ENCODE measurements around the gene PKIG. TPM values are rescaled to one million over a fixed set of nuclear protein-coding genes. Genes with fewer than 3 reads are reported as not detected.
A peak's percentile ranks its signal among the peaks of the same experiment; 100 is the strongest.

Gene PKIG
- total and polyA plus RNA-seq, 10 of the 15 experiments (the other 5 are each of a cell fraction or from before 2014, with no cell fraction given) = 5.7 to 82.3 (median 39.7) TPM

DNA sequence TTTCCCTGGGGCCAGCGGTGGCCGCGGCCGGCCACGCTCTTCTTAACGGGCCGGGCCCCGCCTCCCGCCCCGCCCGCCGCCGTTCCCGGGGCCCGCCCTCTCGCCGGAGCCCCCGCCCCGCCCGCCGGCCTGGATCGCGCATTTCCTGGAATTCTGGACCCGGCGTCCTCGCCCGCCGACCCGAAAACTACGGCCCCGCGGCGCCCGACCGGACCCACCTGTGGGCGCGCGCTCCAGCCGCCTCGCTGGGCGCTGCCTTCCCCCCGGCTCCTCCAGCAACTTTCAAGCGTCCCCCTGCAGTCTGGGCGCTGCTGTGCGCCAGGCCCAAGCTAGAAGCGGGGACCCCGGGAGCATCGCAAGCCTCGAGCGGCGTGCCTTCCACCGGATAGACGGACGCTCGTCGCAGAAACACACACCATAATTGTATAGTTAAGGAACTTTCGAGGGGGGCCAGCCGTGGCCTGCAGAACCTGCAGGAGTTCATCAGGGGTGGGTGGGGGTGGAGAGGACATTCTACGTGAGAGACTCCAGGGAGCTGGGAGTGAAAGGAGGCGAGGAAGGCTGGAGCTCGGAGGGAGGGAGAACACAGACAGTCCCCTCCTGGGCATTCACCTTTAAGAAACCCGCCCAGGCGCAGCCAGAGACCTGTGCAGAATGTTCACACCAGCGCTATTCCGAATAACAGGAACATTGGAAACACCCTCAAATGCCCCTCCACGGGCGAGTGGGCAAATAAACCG lies 69.5 kb downstream of the PKIG start, which contains the start of gene ADA (continued):
- TF ChIP-seq, protein P1, sequence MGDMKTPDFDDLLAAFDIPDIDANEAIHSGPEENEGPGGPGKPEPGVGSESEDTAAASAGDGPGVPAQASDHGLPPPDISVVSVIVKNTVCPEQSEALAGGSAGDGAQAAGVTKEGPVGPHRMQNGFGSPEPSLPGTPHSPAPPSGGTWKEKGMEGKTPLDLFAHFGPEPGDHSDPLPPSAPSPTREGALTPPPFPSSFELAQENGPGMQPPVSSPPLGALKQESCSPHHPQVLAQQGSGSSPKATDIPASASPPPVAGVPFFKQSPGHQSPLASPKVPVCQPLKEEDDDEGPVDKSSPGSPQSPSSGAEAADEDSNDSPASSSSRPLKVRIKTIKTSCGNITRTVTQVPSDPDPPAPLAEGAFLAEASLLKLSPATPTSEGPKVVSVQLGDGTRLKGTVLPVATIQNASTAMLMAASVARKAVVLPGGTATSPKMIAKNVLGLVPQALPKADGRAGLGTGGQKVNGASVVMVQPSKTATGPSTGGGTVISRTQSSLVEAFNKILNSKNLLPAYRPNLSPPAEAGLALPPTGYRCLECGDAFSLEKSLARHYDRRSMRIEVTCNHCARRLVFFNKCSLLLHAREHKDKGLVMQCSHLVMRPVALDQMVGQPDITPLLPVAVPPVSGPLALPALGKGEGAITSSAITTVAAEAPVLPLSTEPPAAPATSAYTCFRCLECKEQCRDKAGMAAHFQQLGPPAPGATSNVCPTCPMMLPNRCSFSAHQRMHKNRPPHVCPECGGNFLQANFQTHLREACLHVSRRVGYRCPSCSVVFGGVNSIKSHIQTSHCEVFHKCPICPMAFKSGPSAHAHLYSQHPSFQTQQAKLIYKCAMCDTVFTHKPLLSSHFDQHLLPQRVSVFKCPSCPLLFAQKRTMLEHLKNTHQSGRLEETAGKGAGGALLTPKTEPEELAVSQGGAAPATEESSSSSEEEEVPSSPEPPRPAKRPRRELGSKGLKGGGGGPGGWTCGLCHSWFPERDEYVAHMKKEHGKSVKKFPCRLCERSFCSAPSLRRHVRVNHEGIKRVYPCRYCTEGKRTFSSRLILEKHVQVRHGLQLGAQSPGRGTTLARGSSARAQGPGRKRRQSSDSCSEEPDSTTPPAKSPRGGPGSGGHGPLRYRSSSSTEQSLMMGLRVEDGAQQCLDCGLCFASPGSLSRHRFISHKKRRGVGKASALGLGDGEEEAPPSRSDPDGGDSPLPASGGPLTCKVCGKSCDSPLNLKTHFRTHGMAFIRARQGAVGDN (IDR thresholded peaks at IDR 0.05) = 0 out of 2 replicates have a peak, but pooled peaks have one; percentile 25
- peak; percentile 92 for TF ChIP-seq IKZF1 (conservative IDR thresholded peaks at IDR 0.05)
- TF ChIP-seq, protein P2, sequence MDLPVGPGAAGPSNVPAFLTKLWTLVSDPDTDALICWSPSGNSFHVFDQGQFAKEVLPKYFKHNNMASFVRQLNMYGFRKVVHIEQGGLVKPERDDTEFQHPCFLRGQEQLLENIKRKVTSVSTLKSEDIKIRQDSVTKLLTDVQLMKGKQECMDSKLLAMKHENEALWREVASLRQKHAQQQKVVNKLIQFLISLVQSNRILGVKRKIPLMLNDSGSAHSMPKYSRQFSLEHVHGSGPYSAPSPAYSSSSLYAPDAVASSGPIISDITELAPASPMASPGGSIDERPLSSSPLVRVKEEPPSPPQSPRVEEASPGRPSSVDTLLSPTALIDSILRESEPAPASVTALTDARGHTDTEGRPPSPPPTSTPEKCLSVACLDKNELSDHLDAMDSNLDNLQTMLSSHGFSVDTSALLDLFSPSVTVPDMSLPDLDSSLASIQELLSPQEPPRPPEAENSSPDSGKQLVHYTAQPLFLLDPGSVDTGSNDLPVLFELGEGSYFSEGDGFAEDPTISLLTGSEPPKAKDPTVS (IDR thresholded peaks at IDR 0.05; ENCODE audit: low read depth, low read length) = no peak
- peak; percentile 49; the same call in 1 of the 2 replicates for TF ChIP-seq PAX5 (IDR thresholded peaks at IDR 0.05; ENCODE audit: borderline replicate concordance, low read depth, low read length)

DNA sequence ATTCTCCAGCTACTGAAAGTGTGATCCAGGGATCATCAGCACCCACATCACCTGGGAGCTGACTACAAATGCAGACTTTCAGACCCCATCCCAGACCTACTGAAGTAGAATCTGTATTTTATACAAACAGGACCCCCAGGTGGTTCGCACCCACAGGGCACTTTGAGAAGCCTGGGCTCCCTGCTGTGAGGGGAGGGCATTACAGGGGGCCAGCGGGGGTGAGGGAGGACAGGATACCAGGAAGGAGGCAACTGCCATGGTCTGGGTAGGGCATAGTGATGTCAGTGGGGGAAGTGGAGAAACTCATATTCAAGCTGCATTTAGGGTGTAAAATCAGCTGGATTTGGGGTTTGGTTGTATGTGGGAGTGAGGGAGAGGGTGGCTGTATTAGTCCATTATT lies 71.2 kb downstream of the PKIG start:
- DNase-seq (ENCODE audit: low read depth, low spot score) (no peak), FAIRE-seq (no peak), ATAC-seq (no peak)
- in situ Hi-C loops (cut with MboI) = no loop called here
- BruUV-seq (replicated peaks) = no TSS peak
- RAD21 ChIA-PET (ENCODE audit: unreplicated experiment) = interaction anchor here (1.2 to 5.1 kb wide), 3 partner anchors 18 to 35 kb away, joined by 3 to 55 read pairs (median 3); no protein-coding TSS in a partner anchor
- POLR2A ChIA-PET = interaction anchor here (1.0 to 1.4 kb wide), 4 partner anchors 11 to 68 kb away, joined by 3 to 5 read pairs (median 3); no protein-coding TSS in a partner anchor
- Histone ChIP-seq H3K27ac (ENCODE audit: control insufficient read depth, insufficient read depth) (no peak overlapping the region), H3K36me3 (ENCODE audit: control insufficient read depth in 2 of 2, insufficient read depth in 2 of 2, low read length in 1 of 2) (no peaks in the 10 kb centered on the region), H3K9me3 (replicated peaks; ENCODE audit: control insufficient read depth, insufficient read depth, low read length) (no peaks in the 10 kb centered on the region; the same call in 2 of the 3 replicates), H3K9ac (ENCODE audit: control insufficient read depth, insufficient read depth, low read length) (no peak overlapping the region), H2AFZ (ENCODE audit: control insufficient read depth, low read depth, low read length) (no peak overlapping the region), H3K27me3 (replicated peaks in 1 of 2; ENCODE audit: control insufficient read depth in 2 of 2, insufficient read depth in 2 of 2, low read length in 1 of 2) (no peaks in the 10 kb centered on the region), H3K4me1 (ENCODE audit: control insufficient read depth, insufficient read depth, low read length) (peaks cover 22% of the 10 kb centered on the region), H3K79me2 (ENCODE audit: control insufficient read depth, insufficient read depth, low read length) (peaks cover 30% of the 10 kb centered on the region), H4K20me1 (ENCODE audit: control insufficient read depth, insufficient read depth) (no peaks in the 10 kb centered on the region), H3K4me3 (peak overlapping the region; percentile 60; the same call in 1 of the 2 replicates), H3K4me2 (ENCODE audit: control insufficient read depth, insufficient read depth) (peak overlapping the region; percentile 31)
- WGBS (ENCODE audit: insufficient coverage, insufficient replicate concordance, low lambda C conversion rate, missing lambda C conversion rate) = 100% methylated on average over 2 of the region's 2 CpGs
- SMC1A ChIA-PET (ENCODE audit: uncharacterized antibody, unreplicated experiment) = interaction anchor here (0.6 to 4.3 kb wide), 9 partner anchors 11 to 78 kb away, joined by 3 to 20 read pairs (median 4); no protein-coding TSS in a partner anchor
- intact Hi-C loops (cut with micrococcal nuclease; ENCODE audit: unreplicated experiment) = no loop called here
- CTCF ChIA-PET = interaction anchor here (0.7 to 2.9 kb wide), 6 partner anchors 9 to 268 kb away, joined by 3 to 20 read pairs (median 4); no protein-coding TSS in a partner anchor
- TF ChIP-seq, protein P3, sequence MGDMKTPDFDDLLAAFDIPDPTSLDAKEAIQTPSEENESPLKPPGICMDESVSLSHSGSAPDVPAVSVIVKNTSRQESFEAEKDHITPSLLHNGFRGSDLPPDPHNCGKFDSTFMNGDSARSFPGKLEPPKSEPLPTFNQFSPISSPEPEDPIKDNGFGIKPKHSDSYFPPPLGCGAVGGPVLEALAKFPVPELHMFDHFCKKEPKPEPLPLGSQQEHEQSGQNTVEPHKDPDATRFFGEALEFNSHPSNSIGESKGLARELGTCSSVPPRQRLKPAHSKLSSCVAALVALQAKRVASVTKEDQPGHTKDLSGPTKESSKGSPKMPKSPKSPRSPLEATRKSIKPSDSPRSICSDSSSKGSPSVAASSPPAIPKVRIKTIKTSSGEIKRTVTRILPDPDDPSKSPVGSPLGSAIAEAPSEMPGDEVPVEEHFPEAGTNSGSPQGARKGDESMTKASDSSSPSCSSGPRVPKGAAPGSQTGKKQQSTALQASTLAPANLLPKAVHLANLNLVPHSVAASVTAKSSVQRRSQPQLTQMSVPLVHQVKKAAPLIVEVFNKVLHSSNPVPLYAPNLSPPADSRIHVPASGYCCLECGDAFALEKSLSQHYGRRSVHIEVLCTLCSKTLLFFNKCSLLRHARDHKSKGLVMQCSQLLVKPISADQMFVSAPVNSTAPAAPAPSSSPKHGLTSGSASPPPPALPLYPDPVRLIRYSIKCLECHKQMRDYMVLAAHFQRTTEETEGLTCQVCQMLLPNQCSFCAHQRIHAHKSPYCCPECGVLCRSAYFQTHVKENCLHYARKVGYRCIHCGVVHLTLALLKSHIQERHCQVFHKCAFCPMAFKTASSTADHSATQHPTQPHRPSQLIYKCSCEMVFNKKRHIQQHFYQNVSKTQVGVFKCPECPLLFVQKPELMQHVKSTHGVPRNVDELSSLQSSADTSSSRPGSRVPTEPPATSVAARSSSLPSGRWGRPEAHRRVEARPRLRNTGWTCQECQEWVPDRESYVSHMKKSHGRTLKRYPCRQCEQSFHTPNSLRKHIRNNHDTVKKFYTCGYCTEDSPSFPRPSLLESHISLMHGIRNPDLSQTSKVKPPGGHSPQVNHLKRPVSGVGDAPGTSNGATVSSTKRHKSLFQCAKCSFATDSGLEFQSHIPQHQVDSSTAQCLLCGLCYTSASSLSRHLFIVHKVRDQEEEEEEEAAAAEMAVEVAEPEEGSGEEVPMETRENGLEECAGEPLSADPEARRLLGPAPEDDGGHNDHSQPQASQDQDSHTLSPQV (IDR thresholded peaks at IDR 0.05) = no peak
- TF ChIP-seq IKZF2 (IDR thresholded peaks at IDR 0.05) = no peak
- no peak for TF ChIP-seq SREBF2 (IDR thresholded peaks at IDR 0.05; ENCODE audit: low read length)
- TF ChIP-seq GABPA (IDR thresholded peaks at IDR 0.05; ENCODE audit: low read depth) = no peak
- no peak for TF ChIP-seq YY1 (IDR thresholded peaks at IDR 0.05; ENCODE audit: low read depth, low read length)
- no peak for TF ChIP-seq SMARCA5 (IDR thresholded peaks at IDR 0.05)
